ENCODE measurements around the gene ACVRL1.

GRCh38 chr12:51917041-51917590 lies 9.8 kb downstream of the ACVRL1 start:
- TF ChIP-seq, protein P1, sequence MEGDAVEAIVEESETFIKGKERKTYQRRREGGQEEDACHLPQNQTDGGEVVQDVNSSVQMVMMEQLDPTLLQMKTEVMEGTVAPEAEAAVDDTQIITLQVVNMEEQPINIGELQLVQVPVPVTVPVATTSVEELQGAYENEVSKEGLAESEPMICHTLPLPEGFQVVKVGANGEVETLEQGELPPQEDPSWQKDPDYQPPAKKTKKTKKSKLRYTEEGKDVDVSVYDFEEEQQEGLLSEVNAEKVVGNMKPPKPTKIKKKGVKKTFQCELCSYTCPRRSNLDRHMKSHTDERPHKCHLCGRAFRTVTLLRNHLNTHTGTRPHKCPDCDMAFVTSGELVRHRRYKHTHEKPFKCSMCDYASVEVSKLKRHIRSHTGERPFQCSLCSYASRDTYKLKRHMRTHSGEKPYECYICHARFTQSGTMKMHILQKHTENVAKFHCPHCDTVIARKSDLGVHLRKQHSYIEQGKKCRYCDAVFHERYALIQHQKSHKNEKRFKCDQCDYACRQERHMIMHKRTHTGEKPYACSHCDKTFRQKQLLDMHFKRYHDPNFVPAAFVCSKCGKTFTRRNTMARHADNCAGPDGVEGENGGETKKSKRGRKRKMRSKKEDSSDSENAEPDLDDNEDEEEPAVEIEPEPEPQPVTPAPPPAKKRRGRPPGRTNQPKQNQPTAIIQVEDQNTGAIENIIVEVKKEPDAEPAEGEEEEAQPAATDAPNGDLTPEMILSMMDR (IDR thresholded peaks at IDR 0.05; ENCODE audit: low read depth, low read length) = no peak
- TF ChIP-seq POLR2A (IDR thresholded peaks at IDR 0.05; ENCODE audit: extremely low read depth, insufficient read length) = no peak
- TF ChIP-seq, protein P2, sequence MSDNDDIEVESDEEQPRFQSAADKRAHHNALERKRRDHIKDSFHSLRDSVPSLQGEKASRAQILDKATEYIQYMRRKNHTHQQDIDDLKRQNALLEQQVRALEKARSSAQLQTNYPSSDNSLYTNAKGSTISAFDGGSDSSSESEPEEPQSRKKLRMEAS (IDR thresholded peaks at IDR 0.05; ENCODE audit: low read depth, low read length) = no peak
- TF ChIP-seq MYC (IDR thresholded peaks at IDR 0.05; ENCODE audit: low read depth, low read length) = no peak
